ENCODE results near the gene ATP8A2.

DNA sequence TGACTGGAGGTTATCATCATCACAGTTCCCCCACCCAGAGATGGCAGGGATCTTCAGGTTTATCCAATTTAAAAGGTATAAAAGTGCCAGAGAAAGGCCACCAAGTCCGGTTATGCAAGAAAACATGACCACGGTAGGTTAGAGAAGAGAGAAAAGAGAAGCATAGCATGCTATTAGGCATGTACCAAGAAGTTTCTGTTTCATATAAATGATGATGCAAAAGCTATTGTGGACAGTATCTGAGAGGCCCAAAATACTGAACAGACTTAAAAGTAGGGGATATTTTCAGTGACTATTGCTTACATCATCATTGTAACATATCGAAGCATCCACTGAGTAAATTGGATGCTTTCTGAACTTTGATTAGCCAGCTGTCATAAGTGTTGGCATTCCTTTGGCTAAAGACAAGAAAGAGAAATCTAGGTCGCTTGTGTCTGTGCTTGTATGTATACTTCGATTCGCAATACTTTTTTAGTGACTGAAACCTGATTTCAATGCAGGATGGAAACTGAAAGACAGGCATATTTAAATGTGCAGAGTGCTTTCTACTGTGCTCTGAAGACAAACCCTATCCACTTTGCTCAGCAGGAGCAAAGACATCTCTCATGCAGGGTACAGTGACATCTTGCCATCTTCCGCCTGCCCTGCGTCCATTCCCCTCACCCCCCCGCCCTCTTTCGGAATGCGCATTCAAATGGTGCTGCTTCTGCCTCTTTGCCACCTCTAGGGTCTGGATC is 499.8 kb downstream of the ATP8A2 start:
- TF ChIP-seq EZH2 (IDR thresholded peaks at IDR 0.05), result no peak
- TF ChIP-seq, protein P1, sequence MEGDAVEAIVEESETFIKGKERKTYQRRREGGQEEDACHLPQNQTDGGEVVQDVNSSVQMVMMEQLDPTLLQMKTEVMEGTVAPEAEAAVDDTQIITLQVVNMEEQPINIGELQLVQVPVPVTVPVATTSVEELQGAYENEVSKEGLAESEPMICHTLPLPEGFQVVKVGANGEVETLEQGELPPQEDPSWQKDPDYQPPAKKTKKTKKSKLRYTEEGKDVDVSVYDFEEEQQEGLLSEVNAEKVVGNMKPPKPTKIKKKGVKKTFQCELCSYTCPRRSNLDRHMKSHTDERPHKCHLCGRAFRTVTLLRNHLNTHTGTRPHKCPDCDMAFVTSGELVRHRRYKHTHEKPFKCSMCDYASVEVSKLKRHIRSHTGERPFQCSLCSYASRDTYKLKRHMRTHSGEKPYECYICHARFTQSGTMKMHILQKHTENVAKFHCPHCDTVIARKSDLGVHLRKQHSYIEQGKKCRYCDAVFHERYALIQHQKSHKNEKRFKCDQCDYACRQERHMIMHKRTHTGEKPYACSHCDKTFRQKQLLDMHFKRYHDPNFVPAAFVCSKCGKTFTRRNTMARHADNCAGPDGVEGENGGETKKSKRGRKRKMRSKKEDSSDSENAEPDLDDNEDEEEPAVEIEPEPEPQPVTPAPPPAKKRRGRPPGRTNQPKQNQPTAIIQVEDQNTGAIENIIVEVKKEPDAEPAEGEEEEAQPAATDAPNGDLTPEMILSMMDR (IDR thresholded peaks at IDR 0.05), result no peak
- no peak for TF ChIP-seq EZH2phosphoT487 (IDR thresholded peaks at IDR 0.05)

Measured in neural progenitor cell (in vitro differentiated cells).